Heart right ventricle (tissue), 16 donors: ENCODE measurements around the gene ERO1A. TPM values are rescaled to one million over a fixed set of nuclear protein-coding genes. Genes with fewer than 3 reads are reported as not detected.

Experiments
- ATAC-seq, 8 donors: fragments of 200-7000 bp; cut with Tn5 transposase; one replicate each; pipeline ENCODE4 v1.9.1; 2020; ENCODE audit warnings: mild to moderate bottlenecking in 8 of 8, moderate library complexity in 8 of 8, moderate number of reproducible peaks in 1 of 8
- DNase-seq, 2 donors: peaks; one replicate each; pipeline ENCODE4 v3.0.0-alpha.2; 2020
- H3K27ac ChIP-seq, 10 donors: fragments of 200-600 bp; sonication (generic) in 2 of 10; one replicate each; pipeline versions ENCODE4 v1.5.0 to v1.8.0; 2020 to 2022; ENCODE audit warnings: mild to moderate bottlenecking in 3 of 10
- H3K27me3 ChIP-seq, 7 donors: fragments of 200-600 bp; one replicate each; pipeline ENCODE4 v1.8.0; 2021 to 2022; ENCODE audit warnings: mild to moderate bottlenecking in 2 of 7
- H3K36me3 ChIP-seq, 9 donors: fragments of 200-600 bp; sonication (generic) in 1 of 9; one replicate each; pipeline versions ENCODE4 v1.5.0 to v1.8.0; 2020 to 2022; ENCODE audit warnings: mild to moderate bottlenecking in 2 of 9
- H3K4me1 ChIP-seq, 9 donors: fragments of 200-600 bp; sonication (generic) in 1 of 9; one replicate each; pipeline versions ENCODE4 v1.5.0 to v1.8.0; 2020 to 2022; ENCODE audit warnings: mild to moderate bottlenecking in 4 of 9
- H3K4me3 ChIP-seq, 10 donors: fragments of 200-600 bp; sonication (generic) in 2 of 10; one replicate each; pipeline versions ENCODE4 v1.5.0 to v1.8.0; 2020 to 2022; ENCODE audit warnings: mild to moderate bottlenecking in 7 of 10, moderate library complexity in 2 of 10
- H3K9me3 ChIP-seq, 11 donors: fragments of 200-600 bp in 10 of 11; sonication (generic) in 2 of 11; one replicate each; pipeline versions ENCODE4 v1.5.0 to v1.8.0; 2013 to 2022; ENCODE audit warnings: mild to moderate bottlenecking in 2 of 11, control low read depth in 1 of 11, moderate library complexity in 1 of 11
- CTCF ChIP-seq, 9 donors: fragments of 200-600 bp; sonication (generic) in 2 of 9; IDR thresholded peaks; one replicate each; pipeline versions ENCODE4 v1.5.0 to v1.8.0; 2021 to 2022; ENCODE audit warnings: antibody characterized with exemption in 9 of 9, mild to moderate bottlenecking in 5 of 9, moderate library complexity in 1 of 9
- WGBS, 2 donors: extraction: QIAGEN DNeasy Blood & Tissue Kit; methylation state at CpG; one replicate each; pipeline ENCODE4 v1.1.7; 2013; ENCODE audit warnings: inconsistent platforms in 1 of 2; 5-methylcytosine and 5-hydroxymethylcytosine counted together
- intact Hi-C, 10 donors: fragments of 100-400 bp; cut with DNase I; formaldehyde crosslinking; loops; one replicate each; pipeline versions ENCODE4 v1.11.1 to v1.14.2; 2022
- polyA plus RNA-seq, 2 donors: library from polyadenylated mRNA; stranded (reverse); fragments of 200-250 nt; gene quantifications; one replicate each; pipeline ENCODE4 v1.2.3, GENCODE V29; 2013
- total RNA-seq, 10 donors: library from RNA; stranded (reverse); fragmentation: NEBNext Ultra II Directional in 3 of 10; extraction: Animal tissue kit (Norgen Biotek cat#: 25700) in 3 of 10; gene quantifications; one replicate each; pipeline versions ENCODE4 v1.2.1 to v1.2.4, GENCODE V29; 2021 to 2023
- donor health status: Arrhythmogenic right ventricular cardiomyopathy.
- donor health status: ischemic (EF 13 %, LVEDD 7.1; RV severe dilation, severe dysfunction).
- donor health status: healthy with polysubstance abuse.
- donor health status: DM: no; HTN: yes; CAD: no.
- donor health status: DM: no; HTN: no; CAD: no.
- donor health status: ischemic (EF 25% LVEDD 6.9; RV normal size, moderate dysfunction).
- donor health status: ischemic (EF 25% LVEDD 5.7; RV mildly dilated, moderate dysfunction).
- donor health status: healthy.
- donor health status: DM: yes; HTN: yes; CAD: no.
- donor health status: Ischemic cardiomyopathy.
- donor health status: ischemic (EF 35%, LVEDD 5.7; RV mildly dilated, moderate dysfunction).
- donor health status: nonischemic (EF 11% LVEDD 7.7; RV severe dilation, severe dysfunction).
- donor health status: DM: yes; HTN: yes; CAD: no.
- donor health status: PGD.
- donor health status: ischemic (EF 29% LVEDD 5.4; RV normal size, mild dysfunction).
- donor health status: nonischemic (EF 23%, LVEDD 6.1; RV moderate dilation, normal function).

Gene ERO1A
- total and polyA plus RNA-seq, 12 donors = 9.2 to 54.0 (median 15.8) TPM

DNA sequence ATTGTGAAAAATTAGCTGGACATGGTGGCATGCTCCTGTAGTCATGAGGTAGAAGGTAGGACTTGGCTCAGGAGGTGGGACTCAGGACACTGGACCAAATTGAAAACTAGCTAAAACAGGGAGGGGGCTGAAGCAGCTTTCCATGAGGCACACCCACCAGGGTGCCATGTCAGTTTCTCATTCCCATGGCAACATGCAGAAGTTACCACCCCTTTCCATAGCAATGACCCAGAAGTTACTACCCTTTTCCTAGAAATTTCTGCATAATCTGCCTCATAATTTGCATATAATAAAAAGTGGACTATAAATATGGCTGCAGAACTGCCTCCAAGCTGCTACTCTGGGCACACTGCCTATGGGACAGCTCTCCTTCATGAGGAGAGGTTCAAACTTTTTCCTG is 38.5 kb downstream of the ERO1A start:
- H3K36me3 ChIP-seq = peaks cover 0 to 96% (median 28%) of the 10 kb centered on the region in 9 donors
- DNase-seq = no peak
- H3K27me3 ChIP-seq = no peaks in the 10 kb centered on the region
- H3K9me3 ChIP-seq = no peaks in the 10 kb centered on the region
- no peak overlapping the region for H3K4me3 ChIP-seq
- no peak for TF ChIP-seq CTCF (IDR thresholded peaks at IDR 0.05)
- H3K4me1 ChIP-seq = no peaks in the 10 kb centered on the region
- intact Hi-C loops = no loop called here
- no peak for ATAC-seq
- H3K27ac ChIP-seq = no peak overlapping the region

DNA sequence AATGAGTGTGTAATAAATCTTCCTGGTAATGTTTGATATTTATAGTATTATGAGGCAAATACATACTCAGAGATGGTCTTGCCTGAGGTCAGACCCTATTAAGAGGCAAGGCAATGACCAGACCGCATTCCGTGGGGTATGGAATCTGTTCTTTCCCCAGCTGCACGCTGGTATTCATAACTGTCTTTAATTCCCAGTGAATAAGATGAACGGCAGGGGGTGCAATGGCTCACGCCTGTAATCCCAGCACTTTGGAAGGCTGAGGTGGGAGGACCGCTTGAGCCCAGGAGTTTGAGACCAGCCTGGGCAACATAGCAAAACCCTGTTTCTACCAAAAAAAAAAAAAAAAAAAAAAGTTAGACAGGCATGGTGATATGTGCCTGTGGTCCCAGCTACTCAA is 44.6 kb downstream of the ERO1A start:
- no peak for TF ChIP-seq CTCF (IDR thresholded peaks at IDR 0.05)
- ATAC-seq (no peak), DNase-seq (no peak)
- WGBS, 2 donors = 70 to 88% methylated on average over 6 of the region's 6 CpGs
- Histone ChIP-seq H3K4me3 (no peak overlapping the region), H3K36me3 (peaks cover 0 to 97% (median 25%) of the 10 kb centered on the region in 9 donors), H3K4me1 (no peaks in the 10 kb centered on the region), H3K9me3 (no peaks in the 10 kb centered on the region), H3K27me3 (no peaks in the 10 kb centered on the region), H3K27ac (no peak overlapping the region)
- intact Hi-C loops = no loop called here

DNA sequence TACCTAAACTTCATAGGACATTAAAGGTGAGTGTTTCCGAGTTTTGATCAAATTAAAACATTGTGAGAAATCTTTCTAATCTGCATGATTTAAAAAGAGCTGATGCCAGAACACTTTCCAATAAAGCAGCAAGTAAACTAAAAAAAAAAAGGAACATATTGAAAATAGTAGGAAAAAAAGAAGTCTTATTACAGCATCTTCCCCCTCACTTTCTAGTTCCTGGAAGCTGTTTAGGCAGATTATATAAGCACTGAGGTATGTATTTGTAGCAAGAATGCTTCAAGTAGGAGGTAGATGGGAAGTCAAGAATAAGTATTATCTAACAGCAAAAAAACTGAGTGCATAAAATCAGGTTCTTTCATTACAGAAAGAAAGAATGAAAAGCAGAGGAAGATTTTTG is 45.8 kb downstream of the ERO1A start:
- Histone ChIP-seq H3K4me1 (no peaks in the 10 kb centered on the region), H3K27ac (no peak overlapping the region), H3K27me3 (no peaks in the 10 kb centered on the region), H3K4me3 (no peak overlapping the region), H3K36me3 (peaks cover 0 to 97% (median 34%) of the 10 kb centered on the region in 9 donors), H3K9me3 (no peaks in the 10 kb centered on the region)
- DNase-seq (no peak), ATAC-seq (no peak)
- 92 to 95% methylated on average over 1 of the region's 1 CpG for WGBS, 2 donors
- no peak for TF ChIP-seq CTCF (IDR thresholded peaks at IDR 0.05)
- intact Hi-C loops = no loop called here

- H3K27me3 ChIP-seq = no peaks in the 10 kb centered on the region
- DNase-seq = no peak
- no peak overlapping the region for H3K4me3 ChIP-seq
- H3K36me3 ChIP-seq = peaks cover 0 to 73% (median 25%) of the 10 kb centered on the region in 9 donors
- no peak for TF ChIP-seq CTCF (IDR thresholded peaks at IDR 0.05)
- intact Hi-C loops = no loop called here
- no peak for ATAC-seq
- no peak overlapping the region for H3K27ac ChIP-seq
- WGBS, 2 donors = 99 to 100% methylated on average over 1 of the region's 1 CpG
- H3K4me1 ChIP-seq = no peaks in the 10 kb centered on the region
- H3K9me3 ChIP-seq = peaks cover 0 to 11% (median 2%) of the 10 kb centered on the region in 11 donors
Observed at GRCh38 chr14:52641745-52642144, 53.6 kb downstream of the ERO1A start.
